Measurements from ENCODE around the gene SF3A2.

GRCh38 chr19:2213799-2214198 lies 22.8 kb upstream of the SF3A2 start:
- TF ChIP-seq CTCF (conservative IDR thresholded peaks at IDR 0.05) (no peak), ZFX (IDR thresholded peaks at IDR 0.05) (no peak)

Data from C4-2B (cell line).